A549 (cell line): ENCODE measurements around the gene MAP3K20.
"Not testable (repeated sequence)": the region's sequence is repeated elsewhere in the genome, so short reads cannot be mapped to it uniquely, and the experiment has no call there.

Source experiments
- CEBPB ChIP-seq, 2 experiments: fragments of >200 bp in 1 of 2; sonication (Bioruptor Twin) in 1 of 2; formaldehyde crosslinking in 1 of 2; IDR thresholded peaks; 2 replicates each; pipeline ENCODE4 v1.6.1; 2012 to 2016
- CHD2 ChIP-seq: fragments of 150-350 bp; IDR thresholded peaks from 2 replicates; pipeline ENCODE4 v1.6.1; 2014; ENCODE audit warnings: low read length; ENCODE audit not compliant: partially characterized antibody
- CTCF ChIP-seq: fragments of >200 bp; sonication (Bioruptor Twin); formaldehyde crosslinking; IDR thresholded peaks from 3 replicates; pipeline ENCODE4 v1.5.1; 2016
- EP300 ChIP-seq, 2 experiments: fragments of >200 bp; sonication (Bioruptor Twin); formaldehyde crosslinking; IDR thresholded peaks; 2 replicates in 1 of 2; 3 replicates in 1 of 2; pipeline ENCODE4 v1.6.1; 2016 to 2017
- ESRRA ChIP-seq: fragments of 150-350 bp; IDR thresholded peaks from 2 replicates; pipeline ENCODE4 v1.6.1; 2014; ENCODE audit warnings: mild to moderate bottlenecking, low read length, borderline replicate concordance
- GATA3 ChIP-seq: IDR thresholded peaks from 2 replicates; pipeline ENCODE4 v1.6.1; 2012; ENCODE audit warnings: borderline replicate concordance
- JUN ChIP-seq, 2 experiments: fragments of >200 bp; sonication (Bioruptor Twin); formaldehyde crosslinking; IDR thresholded peaks; 2 replicates in 1 of 2; 3 replicates in 1 of 2; pipeline ENCODE4 v1.6.1; 2016 to 2017
- MAZ ChIP-seq: fragments of 150-350 bp; IDR thresholded peaks from 2 replicates; pipeline ENCODE4 v1.6.1; 2014; ENCODE audit warnings: antibody characterized with exemption, low read depth, low read length, borderline replicate concordance
- NR3C1 ChIP-seq: fragments of >200 bp; sonication (Bioruptor Twin); formaldehyde crosslinking; IDR thresholded peaks from 3 replicates; pipeline ENCODE4 v1.6.1; 2017
- POLR2A ChIP-seq: IDR thresholded peaks from 2 replicates; pipeline ENCODE4 v1.6.1; 2012; ENCODE audit warnings: mild to moderate bottlenecking, low read length
- ZNF302 ChIP-seq: fragments of 250-450 bp; sonication (Bioruptor Pico); IDR thresholded peaks from 2 replicates; pipeline ENCODE4 v1.9.0; 2021; ENCODE audit warnings: inconsistent platforms, mild to moderate bottlenecking, moderate library complexity
- TF ChIP-seq, protein P1 (sequence below): fragments of 200-600 bp; sonication (generic); IDR thresholded peaks from 2 replicates; pipeline ENCODE4 v1.6.1; 2016; ENCODE audit warnings: antibody characterized with exemption, mild to moderate bottlenecking, moderate library complexity

GRCh38 chr2:173163357-173163756 lies 87.7 kb downstream of the MAP3K20 start:
- not testable (repeated sequence) for TF ChIP-seq CEBPB (IDR thresholded peaks at IDR 0.05); CTCF; POLR2A; EP300 (IDR thresholded peaks at IDR 0.05); ESRRA; MAZ; NR3C1; JUN (IDR thresholded peaks at IDR 0.05); ZNF302 (CRISPR knock-in tag); GATA3; CHD2
- TF ChIP-seq, protein P1, sequence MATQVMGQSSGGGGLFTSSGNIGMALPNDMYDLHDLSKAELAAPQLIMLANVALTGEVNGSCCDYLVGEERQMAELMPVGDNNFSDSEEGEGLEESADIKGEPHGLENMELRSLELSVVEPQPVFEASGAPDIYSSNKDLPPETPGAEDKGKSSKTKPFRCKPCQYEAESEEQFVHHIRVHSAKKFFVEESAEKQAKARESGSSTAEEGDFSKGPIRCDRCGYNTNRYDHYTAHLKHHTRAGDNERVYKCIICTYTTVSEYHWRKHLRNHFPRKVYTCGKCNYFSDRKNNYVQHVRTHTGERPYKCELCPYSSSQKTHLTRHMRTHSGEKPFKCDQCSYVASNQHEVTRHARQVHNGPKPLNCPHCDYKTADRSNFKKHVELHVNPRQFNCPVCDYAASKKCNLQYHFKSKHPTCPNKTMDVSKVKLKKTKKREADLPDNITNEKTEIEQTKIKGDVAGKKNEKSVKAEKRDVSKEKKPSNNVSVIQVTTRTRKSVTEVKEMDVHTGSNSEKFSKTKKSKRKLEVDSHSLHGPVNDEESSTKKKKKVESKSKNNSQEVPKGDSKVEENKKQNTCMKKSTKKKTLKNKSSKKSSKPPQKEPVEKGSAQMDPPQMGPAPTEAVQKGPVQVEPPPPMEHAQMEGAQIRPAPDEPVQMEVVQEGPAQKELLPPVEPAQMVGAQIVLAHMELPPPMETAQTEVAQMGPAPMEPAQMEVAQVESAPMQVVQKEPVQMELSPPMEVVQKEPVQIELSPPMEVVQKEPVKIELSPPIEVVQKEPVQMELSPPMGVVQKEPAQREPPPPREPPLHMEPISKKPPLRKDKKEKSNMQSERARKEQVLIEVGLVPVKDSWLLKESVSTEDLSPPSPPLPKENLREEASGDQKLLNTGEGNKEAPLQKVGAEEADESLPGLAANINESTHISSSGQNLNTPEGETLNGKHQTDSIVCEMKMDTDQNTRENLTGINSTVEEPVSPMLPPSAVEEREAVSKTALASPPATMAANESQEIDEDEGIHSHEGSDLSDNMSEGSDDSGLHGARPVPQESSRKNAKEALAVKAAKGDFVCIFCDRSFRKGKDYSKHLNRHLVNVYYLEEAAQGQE, result not testable (repeated sequence)
